HG03469 (cell line): ENCODE measurements around the gene C1QL4.
"Not testable (repeated sequence)": the region's sequence is repeated elsewhere in the genome, so short reads cannot be mapped to it uniquely, and the experiment has no call there.

Experiments
- ATAC-seq: cut with Tn5 transposase; IDR thresholded peaks from one replicate; pipeline ENCODE4 v1.9.1; 2021; ENCODE audit warnings: mild to moderate bottlenecking, moderate library complexity, moderate number of reproducible peaks; ENCODE audit not compliant: unreplicated experiment

Gene C1QL4

GRCh38 chr12:49283541-49284429 lies 53.2 kb downstream of the C1QL4 start:
- no peak for ATAC-seq

GRCh38 chr12:49282740-49283375 lies 54.1 kb downstream of the C1QL4 start:
- ATAC-seq, result not testable (repeated sequence)
